Kidney (tissue), 14 donors: ENCODE measurements around the gene PDLIM7. TPM values are rescaled to one million over a fixed set of nuclear protein-coding genes. Genes with fewer than 3 reads are reported as not detected.

Experiments used
- DNase-seq, 5 donors: peaks; one replicate each; pipeline ENCODE4 v3.0.0-alpha.2; 2013 to 2020
- FAIRE-seq: peaks from 2 replicates; lab custom pipeline; 2012; peaks lifted over from hg19 to GRCh38; lab: Jason Lieb, UNC
- H3K27ac ChIP-seq, 2 donors: one replicate each; pipeline ENCODE4 v1.7.0; 2013; ENCODE audit warnings: low read depth in 2 of 2, low read length in 2 of 2, inconsistent platforms in 1 of 2
- H3K27me3 ChIP-seq: one replicate; pipeline ENCODE4 v1.7.1; 2013; ENCODE audit warnings: low read length, inconsistent platforms; ENCODE audit not compliant: control insufficient read depth, insufficient read depth
- H3K36me3 ChIP-seq, 3 donors: one replicate each; pipeline versions ENCODE4 v1.7.0 to v1.7.1; 2013; ENCODE audit warnings: low read length in 3 of 3, control low read depth in 1 of 3, inconsistent platforms in 1 of 3; ENCODE audit not compliant: insufficient read depth in 3 of 3, control insufficient read depth in 2 of 3
- H3K4me1 ChIP-seq, 3 donors: one replicate each; pipeline versions ENCODE4 v1.7.0 to v1.7.1; 2013; ENCODE audit warnings: low read length in 3 of 3, inconsistent platforms in 1 of 3, low read depth in 1 of 3; ENCODE audit not compliant: control insufficient read depth in 2 of 3, insufficient read depth in 2 of 3
- H3K4me3 ChIP-seq, 3 donors: one replicate each; pipeline versions ENCODE4 v1.7.0 to v1.8.1; 2013; ENCODE audit warnings: low read length in 3 of 3, control low read depth in 1 of 3, inconsistent platforms in 1 of 3
- H3K9ac ChIP-seq, 3 donors: one replicate each; pipeline versions ENCODE4 v1.7.0 to v1.7.1; 2013; ENCODE audit warnings: low read length in 3 of 3, control low read depth in 1 of 3, inconsistent platforms in 1 of 3
- H3K9me3 ChIP-seq, 3 donors: one replicate each; pipeline versions ENCODE4 v1.7.0 to v1.7.1; 2013; ENCODE audit warnings: low read length in 3 of 3, control low read depth in 1 of 3, inconsistent platforms in 1 of 3; ENCODE audit not compliant: control insufficient read depth in 2 of 3, insufficient read depth in 1 of 3
- intact Hi-C: fragments of 100-400 bp; cut with DNase I; formaldehyde crosslinking; loops from one replicate; pipeline ENCODE4 v1.11.1; 2022
- polyA plus RNA-seq: library from polyadenylated mRNA; stranded (reverse); fragments of 350-450 nt; fragmentation: Illumina TruSeq; extraction: RNeasy Lipid Tissue Mini Kit (QIAGEN cat#74804); gene quantifications from one replicate; pipeline ENCODE4 v1.2.3, GENCODE V29; 2014; ENCODE audit warnings: low read depth, low replicate concordance; ENCODE audit not compliant: insufficient read depth
- total RNA-seq: library from RNA; stranded (reverse); fragmentation: NEBNext Ultra II Directional; extraction: Animal tissue kit (Norgen Biotek cat#: 25700); gene quantifications from one replicate; pipeline ENCODE4 v1.2.1, GENCODE V29; 2021
- TF ChIP-seq, protein P1 (sequence below): IDR thresholded peaks from 3 replicates; pipeline ENCODE4 v1.5.1; 2012; ENCODE audit warnings: mild to moderate bottlenecking, moderate library complexity, borderline replicate concordance; ENCODE audit not compliant: insufficient read depth; ENCODE audit errors: extremely low read depth
- donor health status: control.
- donor health status: control.
- donor health status: control.
- donor health status: control.
- donor health status: control.
- donor health status: DM: yes; HTN: yes; CAD: no.
- donor health status: Normal renal cell carcinoma (clear cell type).

The PDLIM7 gene
- total and polyA plus RNA-seq, 2 donors from 2014 or later, result 46.4 to 89.7 TPM

DNA sequence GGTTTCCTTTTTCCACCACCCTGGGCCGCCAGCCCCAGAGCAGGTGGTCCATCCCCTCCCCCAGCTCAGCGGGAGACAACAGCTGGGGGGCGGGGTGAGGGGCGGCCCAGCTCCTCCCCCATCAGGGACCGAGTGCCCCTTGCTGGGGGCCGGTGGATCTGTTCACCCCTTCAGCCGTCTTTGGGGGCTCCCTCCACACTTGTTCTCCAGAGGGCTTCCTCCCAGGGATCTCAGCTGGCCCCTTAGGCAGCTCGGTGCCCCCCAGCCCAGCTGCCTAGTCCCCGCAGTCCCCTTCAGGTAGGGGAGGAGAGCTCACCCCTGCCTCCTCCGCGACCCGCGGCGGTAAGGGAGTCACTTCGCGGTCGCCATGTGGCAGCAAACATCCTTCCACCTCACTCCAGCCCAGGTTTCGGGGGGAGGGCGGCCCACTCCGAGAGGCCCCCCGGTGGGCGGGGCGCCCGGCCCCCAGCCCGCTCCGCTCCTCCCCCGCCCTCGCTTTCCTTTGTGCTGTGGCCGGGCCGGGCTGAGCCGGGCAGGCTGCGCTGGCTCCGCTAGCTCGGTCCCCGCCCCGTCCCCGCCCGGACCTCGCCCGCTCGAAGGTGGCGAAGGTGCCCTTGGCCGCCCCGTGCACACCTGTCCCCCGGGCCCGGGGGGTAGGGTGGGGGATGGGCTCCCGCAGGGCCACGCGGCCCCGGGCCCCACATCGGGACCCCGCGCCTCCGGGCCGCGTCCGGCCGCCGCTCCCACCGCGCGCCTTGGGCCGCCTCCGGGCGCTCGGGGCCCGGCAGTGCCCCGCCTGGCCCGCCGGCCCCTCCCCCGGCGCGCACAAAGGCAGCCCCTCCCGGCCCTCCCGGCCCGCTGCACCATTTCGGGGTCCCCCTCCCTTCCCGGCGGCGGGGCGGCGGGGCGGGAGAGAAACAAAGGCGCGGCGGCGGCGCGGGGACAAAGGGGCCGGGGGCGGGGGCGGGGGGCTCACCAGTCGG, 24.7 kb downstream of the PDLIM7 start:
- H3K27ac ChIP-seq, result peak overlapping the region in 1 of 2 donors; percentile 37
- DNase-seq (peak in 4 of 5 donors; percentile 75 to 88 (median 82)), FAIRE-seq (no peak)
- H3K9me3 ChIP-seq, result no peaks in the 10 kb centered on the region
- H3K27me3 ChIP-seq, result no peaks in the 10 kb centered on the region
- H3K36me3 ChIP-seq, result peaks cover 0 to 4% (median 0%) of the 10 kb centered on the region in 3 donors
- peak overlapping the region; percentile 48 to 60 (median 51) for H3K4me3 ChIP-seq
- H3K4me1 ChIP-seq, result peaks cover 0 to 19% (median 0%) of the 10 kb centered on the region in 3 donors
- H3K9ac ChIP-seq, result peak overlapping the region in 1 of 3 donors; percentile 24
- intact Hi-C loops, result no loop called here
- TF ChIP-seq, protein P1, sequence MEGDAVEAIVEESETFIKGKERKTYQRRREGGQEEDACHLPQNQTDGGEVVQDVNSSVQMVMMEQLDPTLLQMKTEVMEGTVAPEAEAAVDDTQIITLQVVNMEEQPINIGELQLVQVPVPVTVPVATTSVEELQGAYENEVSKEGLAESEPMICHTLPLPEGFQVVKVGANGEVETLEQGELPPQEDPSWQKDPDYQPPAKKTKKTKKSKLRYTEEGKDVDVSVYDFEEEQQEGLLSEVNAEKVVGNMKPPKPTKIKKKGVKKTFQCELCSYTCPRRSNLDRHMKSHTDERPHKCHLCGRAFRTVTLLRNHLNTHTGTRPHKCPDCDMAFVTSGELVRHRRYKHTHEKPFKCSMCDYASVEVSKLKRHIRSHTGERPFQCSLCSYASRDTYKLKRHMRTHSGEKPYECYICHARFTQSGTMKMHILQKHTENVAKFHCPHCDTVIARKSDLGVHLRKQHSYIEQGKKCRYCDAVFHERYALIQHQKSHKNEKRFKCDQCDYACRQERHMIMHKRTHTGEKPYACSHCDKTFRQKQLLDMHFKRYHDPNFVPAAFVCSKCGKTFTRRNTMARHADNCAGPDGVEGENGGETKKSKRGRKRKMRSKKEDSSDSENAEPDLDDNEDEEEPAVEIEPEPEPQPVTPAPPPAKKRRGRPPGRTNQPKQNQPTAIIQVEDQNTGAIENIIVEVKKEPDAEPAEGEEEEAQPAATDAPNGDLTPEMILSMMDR, result no peak

DNA sequence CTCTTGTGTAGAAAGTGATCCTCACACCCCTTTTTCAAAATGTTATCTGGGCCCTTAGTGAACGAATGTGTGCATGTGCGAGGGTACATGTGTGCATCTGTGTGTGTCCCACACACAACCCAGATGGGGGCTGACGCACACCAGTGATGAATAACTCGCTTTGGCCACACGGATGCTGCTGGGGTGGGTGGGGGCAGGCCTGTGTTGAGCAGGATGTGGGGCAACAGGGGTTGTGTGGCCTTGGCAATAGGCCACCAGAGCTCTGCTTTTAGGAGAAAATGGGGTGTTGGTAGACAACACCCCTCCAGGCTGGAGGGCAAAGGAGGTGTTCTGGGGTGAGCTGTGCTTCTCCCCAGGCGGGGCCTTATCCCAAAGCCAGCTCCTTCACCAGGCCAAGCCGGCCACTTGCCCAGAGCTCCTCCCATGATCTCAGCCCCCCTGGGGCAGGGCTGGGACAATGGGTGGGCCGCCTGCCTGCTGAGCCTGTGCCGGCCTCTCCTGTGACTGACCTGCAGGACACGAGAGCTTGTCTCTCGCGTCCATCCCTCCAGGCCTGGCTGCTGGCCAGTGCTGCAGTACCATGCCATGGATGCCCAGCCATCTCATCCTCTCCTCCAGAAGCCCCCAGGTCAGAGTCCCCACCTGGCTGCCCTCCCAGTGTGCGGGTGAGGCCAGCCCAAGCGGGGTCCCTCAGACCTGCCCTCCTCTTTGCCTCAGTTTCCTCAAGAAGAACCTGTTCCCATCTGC, 25.6 kb downstream of the PDLIM7 start:
- intact Hi-C loops, result no loop called here
- no peak for FAIRE-seq
- peak overlapping the region in 2 of 3 donors; percentile 51 to 60 for H3K4me3 ChIP-seq
- peak overlapping the region in 1 of 3 donors; percentile 41 for H3K9ac ChIP-seq
- H3K36me3 ChIP-seq, result peaks cover 0 to 4% (median 0%) of the 10 kb centered on the region in 3 donors
- TF ChIP-seq, protein P1, result no peak
- no peaks in the 10 kb centered on the region for H3K9me3 ChIP-seq
- H3K4me1 ChIP-seq, result peaks cover 0 to 19% (median 0%) of the 10 kb centered on the region in 3 donors
- DNase-seq, result peak in 1 of 5 donors; percentile 74
- no peak overlapping the region for H3K27ac ChIP-seq
- H3K27me3 ChIP-seq, result no peaks in the 10 kb centered on the region

DNA sequence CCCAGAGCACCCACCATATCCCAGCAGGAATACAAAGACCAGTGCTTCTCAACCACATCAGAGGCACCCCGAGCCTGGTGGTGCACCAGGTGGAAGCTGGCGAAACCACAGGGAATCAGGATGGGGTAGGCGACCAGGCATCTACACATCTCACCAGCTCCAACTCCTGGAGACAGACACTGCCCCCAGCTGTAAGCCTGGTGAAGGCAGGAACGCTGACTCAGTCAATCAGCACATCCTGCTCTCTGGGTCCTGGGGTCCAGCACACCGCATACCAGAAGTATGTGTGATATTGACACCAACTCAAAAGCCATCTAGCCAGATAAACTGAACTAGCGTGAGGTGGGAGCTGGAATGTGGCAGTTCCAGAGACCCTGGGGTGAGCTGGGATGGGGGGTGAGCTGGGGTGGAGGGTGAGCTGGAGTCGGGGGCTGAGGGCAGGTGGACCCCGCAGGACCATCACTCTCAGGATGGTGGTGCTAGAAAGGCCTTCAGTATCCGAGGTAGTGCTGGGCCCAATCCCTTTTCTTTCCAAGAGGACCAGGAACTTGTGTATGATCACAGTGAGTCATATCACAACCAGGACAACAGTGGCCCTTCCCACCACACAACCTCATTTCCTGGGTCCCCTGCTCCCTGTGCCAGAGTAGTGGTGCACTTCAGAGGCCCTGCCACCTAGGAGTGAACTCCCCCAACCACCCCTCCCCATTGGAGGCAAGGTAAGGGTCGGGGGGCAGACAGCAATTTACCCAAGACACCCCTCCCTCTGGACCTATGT, 26.5 kb downstream of the PDLIM7 start:
- intact Hi-C loops, result no loop called here
- Histone ChIP-seq H3K4me3 (no peak overlapping the region), H3K27me3 (no peaks in the 10 kb centered on the region), H3K27ac (no peak overlapping the region), H3K36me3 (peaks cover 0 to 4% (median 3%) of the 10 kb centered on the region in 3 donors), H3K9me3 (no peaks in the 10 kb centered on the region), H3K9ac (no peak overlapping the region), H3K4me1 (peaks cover 0 to 19% (median 0%) of the 10 kb centered on the region in 3 donors)
- TF ChIP-seq, protein P1, result no peak
- no peak for FAIRE-seq
- DNase-seq, result no peak
